ENCODE measurements around the gene RAD23A.
"Not testable (repeated sequence)": the region's sequence is repeated elsewhere in the genome, so short reads cannot be mapped to it uniquely, and the experiment has no call there.

DNA sequence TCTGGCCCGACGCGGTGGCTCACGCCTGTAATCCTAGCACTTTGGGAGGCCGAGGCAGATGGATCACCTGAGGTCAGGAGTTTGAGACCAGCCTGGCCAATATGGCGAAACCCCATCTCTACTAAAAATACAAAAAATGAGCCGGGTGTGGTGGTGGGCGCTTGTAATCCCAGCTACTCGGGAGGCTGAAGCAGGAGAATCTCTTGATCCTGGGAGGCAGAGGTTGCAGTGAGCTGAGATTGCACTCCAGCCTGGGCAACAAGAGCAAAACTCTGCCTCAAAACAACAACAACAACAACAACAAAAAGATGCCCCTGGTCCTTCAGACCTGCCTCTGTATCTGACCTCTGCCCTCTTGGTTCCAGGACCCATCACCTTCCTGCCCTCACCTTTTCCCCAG lies 9.9 kb downstream of the RAD23A start:
- not testable (repeated sequence) for TF ChIP-seq CTCF (IDR thresholded peaks at IDR 0.05; ENCODE audit: poor library complexity); EZH2 (IDR thresholded peaks at IDR 0.05; ENCODE audit: borderline replicate concordance)

All from hepatocyte (in vitro differentiated cells).